ENCODE data around the gene OBSL1. TPM values are rescaled to one million over a fixed set of nuclear protein-coding genes. Genes with fewer than 3 reads are reported as not detected.

The OBSL1 gene
- total and polyA plus RNA-seq, 2 of the 4 experiments (the other 2 are of a cell fraction): 21.5 to 51.2 TPM

DNA sequence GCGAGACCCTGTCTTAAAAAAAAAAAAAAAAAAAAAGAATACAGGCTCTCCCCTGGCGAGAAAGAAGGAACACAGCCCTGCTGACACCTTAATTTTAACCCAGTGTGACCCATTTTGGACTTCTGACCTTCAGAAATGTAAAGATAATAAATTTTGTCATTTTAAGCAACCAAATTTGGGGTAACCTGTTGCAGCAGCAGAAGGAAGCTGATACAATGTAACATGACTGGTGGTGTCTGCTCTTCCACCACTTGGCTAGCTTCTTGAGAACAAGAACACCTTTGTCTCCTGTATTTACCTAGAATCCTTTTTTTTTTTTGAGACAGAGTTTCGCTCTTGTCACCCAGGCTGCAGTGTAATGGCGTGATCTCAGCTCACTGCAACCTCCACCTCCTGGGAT is 19.8 kb upstream of the OBSL1 start:
- TF ChIP-seq POLR2A (IDR thresholded peaks at IDR 0.05; ENCODE audit: low read depth, low read length) (no peak), MAFK (IDR thresholded peaks at IDR 0.05; ENCODE audit: low read depth, low read length) (no peak), NFE2L2 (IDR thresholded peaks at IDR 0.05; ENCODE audit: low read depth, low read length) (no peak), CEBPB (IDR thresholded peaks at IDR 0.05; ENCODE audit: low read depth, low read length) (no peak), RAD21 (IDR thresholded peaks at IDR 0.05; ENCODE audit: low read length) (no peak), FOS (IDR thresholded peaks at IDR 0.05; ENCODE audit: low read depth, low read length) (no peak), BHLHE40 (IDR thresholded peaks at IDR 0.05; ENCODE audit: low read depth, low read length) (no peak), SMC3 (IDR thresholded peaks at IDR 0.05; ENCODE audit: low read depth, low read length) (no peak), MAZ (IDR thresholded peaks at IDR 0.05; ENCODE audit: borderline replicate concordance, low read depth, low read length) (no peak)
- TF ChIP-seq, protein P1, sequence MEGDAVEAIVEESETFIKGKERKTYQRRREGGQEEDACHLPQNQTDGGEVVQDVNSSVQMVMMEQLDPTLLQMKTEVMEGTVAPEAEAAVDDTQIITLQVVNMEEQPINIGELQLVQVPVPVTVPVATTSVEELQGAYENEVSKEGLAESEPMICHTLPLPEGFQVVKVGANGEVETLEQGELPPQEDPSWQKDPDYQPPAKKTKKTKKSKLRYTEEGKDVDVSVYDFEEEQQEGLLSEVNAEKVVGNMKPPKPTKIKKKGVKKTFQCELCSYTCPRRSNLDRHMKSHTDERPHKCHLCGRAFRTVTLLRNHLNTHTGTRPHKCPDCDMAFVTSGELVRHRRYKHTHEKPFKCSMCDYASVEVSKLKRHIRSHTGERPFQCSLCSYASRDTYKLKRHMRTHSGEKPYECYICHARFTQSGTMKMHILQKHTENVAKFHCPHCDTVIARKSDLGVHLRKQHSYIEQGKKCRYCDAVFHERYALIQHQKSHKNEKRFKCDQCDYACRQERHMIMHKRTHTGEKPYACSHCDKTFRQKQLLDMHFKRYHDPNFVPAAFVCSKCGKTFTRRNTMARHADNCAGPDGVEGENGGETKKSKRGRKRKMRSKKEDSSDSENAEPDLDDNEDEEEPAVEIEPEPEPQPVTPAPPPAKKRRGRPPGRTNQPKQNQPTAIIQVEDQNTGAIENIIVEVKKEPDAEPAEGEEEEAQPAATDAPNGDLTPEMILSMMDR (conservative IDR thresholded peaks at IDR 0.05; ENCODE audit: low read depth, low read length): no peak
- Histone ChIP-seq H3K9me1 (ENCODE audit: insufficient read depth, low read length) (no peaks in the 10 kb centered on the region), H2BK120ac (ENCODE audit: low read depth, low read length) (no peak overlapping the region), H4K91ac (ENCODE audit: insufficient read depth, low read depth, low read length) (no peak overlapping the region), H3K4ac (ENCODE audit: low read depth, low read length) (no peak overlapping the region), H3K27me3 (ENCODE audit: control insufficient read depth, insufficient read depth, low read length) (peaks cover 10% of the 10 kb centered on the region), H3K79me1 (ENCODE audit: low read depth in 1 of 2, low read length in 2 of 2) (no peaks in the 10 kb centered on the region), H3K23ac (ENCODE audit: low read depth, low read length) (no peak overlapping the region), H2AK9ac (replicated peaks; ENCODE audit: low read depth, low read length, poor library complexity) (no peak overlapping the region), H3K9me3 (ENCODE audit: control insufficient read depth, insufficient read depth, low read length) (no peaks in the 10 kb centered on the region), H3K9ac (ENCODE audit: low read depth, low read length) (no peak overlapping the region), H2AK5ac (ENCODE audit: low read depth, low read length) (no peak overlapping the region), H3K18ac (ENCODE audit: low read depth, low read length) (no peak overlapping the region), H2BK5ac (ENCODE audit: low read depth, low read length, poor library complexity, severe bottlenecking) (no peak overlapping the region), H3K56ac (ENCODE audit: extremely low read depth, insufficient read depth, low read length) (no peak overlapping the region), H3K4me2 (ENCODE audit: low read depth, low read length) (no peak overlapping the region), H2AFZ (replicated peaks; ENCODE audit: low read length, poor library complexity) (no peak overlapping the region), H3K4me3 (ENCODE audit: insufficient read depth, low read depth, low read length) (no peak overlapping the region), H2BK20ac (ENCODE audit: low read depth, low read length) (no peak overlapping the region), H3K27ac (ENCODE audit: insufficient read depth, low read length) (no peak overlapping the region), H3K14ac (replicated peaks; ENCODE audit: low read depth, low read length) (no peak overlapping the region), H3K4me1 (ENCODE audit: control insufficient read depth, insufficient read depth, low read length) (peaks cover 2% of the 10 kb centered on the region), H4K20me1 (ENCODE audit: insufficient read depth, low read length) (no peaks in the 10 kb centered on the region), H2BK15ac (ENCODE audit: low read depth, low read length) (no peak overlapping the region), H4K5ac (ENCODE audit: low read depth, low read length) (no peak overlapping the region), H3K36me3 (ENCODE audit: control insufficient read depth, insufficient read depth, low read length) (no peaks in the 10 kb centered on the region), H4K8ac (ENCODE audit: low read depth in 2 of 2, low read length in 2 of 2) (no peak overlapping the region)
- intact Hi-C loops (cut with micrococcal nuclease): no loop called here
- no TSS peak for BruUV-seq (replicated peaks)
- no CpG with 5 or more reads among the region's 4 CpGs for WGBS, 2 experiments (ENCODE audit: extremely low coverage in 2 of 2, insufficient read length in 1 of 2)
- dilution Hi-C loops (cut with HindIII; ENCODE audit: low sequenced_read_pairs, unreplicated experiment): no loop called here
- in situ Hi-C loops (cut with MboI; ENCODE audit: low sequenced_read_pairs): no loop called here
- ChIA-PET CTCF (no interaction called here), POLR2A (ENCODE audit: unreplicated experiment) (no interaction called here)
- ATAC-seq (ENCODE audit: low read depth) (no peak), DNase-seq (no peak)
